GM19043 (cell line): ENCODE measurements around the gene DLX2.
"Not testable (repeated sequence)": the region's sequence is repeated elsewhere in the genome, so short reads cannot be mapped to it uniquely, and the experiment has no call there.

Experiments used
- ATAC-seq: cut with Tn5 transposase; IDR thresholded peaks from one replicate; pipeline ENCODE4 v1.9.1; 2021; ENCODE audit warnings: low read depth; ENCODE audit not compliant: unreplicated experiment

The DLX2 gene

GRCh38 chr2:172102391-172103359 is at the start of gene DLX2:
DLX2 (minus strand) TSS chr2:172102900; CDS start chr2:172102538, 362 bp downstream.
- peak; percentile 61 for ATAC-seq

- ATAC-seq = no peak
These were observed 45.4 kb upstream of the DLX2 start for GRCh38 chr2:172147944-172148650.

GRCh38 chr2:172143817-172144216 is 41.1 kb upstream of the DLX2 start:
- ATAC-seq = no peak

GRCh38 chr2:172138727-172139126 is 36.0 kb upstream of the DLX2 start:
- ATAC-seq = not testable (repeated sequence)

GRCh38 chr2:172137943-172138342 is 35.2 kb upstream of the DLX2 start:
- no peak for ATAC-seq

GRCh38 chr2:172137109-172137508 is 34.4 kb upstream of the DLX2 start:
- ATAC-seq = no peak

GRCh38 chr2:172135446-172135845 is 32.7 kb upstream of the DLX2 start:
- no peak for ATAC-seq

- ATAC-seq = no peak
These were observed 31.6 kb upstream of the DLX2 start for GRCh38 chr2:172134270-172134669.

- ATAC-seq = no peak
These were observed 29.2 kb upstream of the DLX2 start for GRCh38 chr2:172131713-172132555.

- ATAC-seq = no peak
These were observed 26.7 kb upstream of the DLX2 start for GRCh38 chr2:172129404-172129803.

GRCh38 chr2:172128484-172128883 is 25.8 kb upstream of the DLX2 start:
- no peak for ATAC-seq

- ATAC-seq = no peak
These were observed 17.4 kb upstream of the DLX2 start for GRCh38 chr2:172120118-172120517.

- no peak for ATAC-seq
These were observed 16.4 kb upstream of the DLX2 start for GRCh38 chr2:172119089-172119488.

GRCh38 chr2:172116107-172116506 is 13.4 kb upstream of the DLX2 start:
- no peak for ATAC-seq

- no peak for ATAC-seq
These were observed 11.9 kb upstream of the DLX2 start for GRCh38 chr2:172114579-172114978.

GRCh38 chr2:172114176-172114575 is 11.5 kb upstream of the DLX2 start:
- not testable (repeated sequence) for ATAC-seq

GRCh38 chr2:172113617-172114016 is 10.9 kb upstream of the DLX2 start:
- no peak for ATAC-seq

GRCh38 chr2:172109988-172110811 is 7.5 kb upstream of the DLX2 start:
- ATAC-seq = no peak

GRCh38 chr2:172109256-172109987 is 6.7 kb upstream of the DLX2 start:
- no peak for ATAC-seq
